Choroid plexus epithelial cell (primary cell): ENCODE data around the gene ABCC6.

Experiments used
- DNase-seq: peaks from one replicate; pipeline ENCODE4 v3.0.0-alpha.2; 2010; ENCODE audit warnings: low read depth
- H3K4me3 ChIP-seq: 2 replicates; pipeline ENCODE4 v1.5.1; 2011; ENCODE audit warnings: low read depth, mild to moderate bottlenecking, control low read depth, low read length, moderate library complexity
- TF ChIP-seq, protein P1 (sequence below): conservative IDR thresholded peaks from 2 replicates; pipeline ENCODE4 v1.5.1; 2011; ENCODE audit warnings: low read depth, mild to moderate bottlenecking, control low read depth, inconsistent platforms, low read length, moderate library complexity

Gene ABCC6

DNA sequence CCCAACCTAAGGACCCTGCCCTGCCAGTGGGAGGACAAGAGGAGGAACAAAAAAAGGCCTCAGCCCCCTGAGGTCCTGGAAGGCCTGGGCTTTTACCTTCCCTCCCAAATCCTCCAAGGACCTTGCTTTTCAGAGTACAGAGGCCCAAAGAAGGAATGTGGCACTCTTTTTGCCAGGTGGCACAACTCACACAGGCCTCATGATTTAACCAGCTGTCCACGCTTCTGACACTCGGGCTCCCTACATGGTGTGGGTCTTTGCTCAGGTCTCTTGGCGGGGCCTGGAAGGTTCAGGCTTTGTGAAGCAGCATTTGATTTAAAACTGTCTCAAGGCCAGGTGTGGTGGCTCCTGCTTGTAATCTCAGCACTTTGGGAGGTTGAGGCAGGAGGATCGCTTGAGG, 120.6 kb downstream of the ABCC6 start:
- no peak overlapping the region for H3K4me3 ChIP-seq
- TF ChIP-seq, protein P1, sequence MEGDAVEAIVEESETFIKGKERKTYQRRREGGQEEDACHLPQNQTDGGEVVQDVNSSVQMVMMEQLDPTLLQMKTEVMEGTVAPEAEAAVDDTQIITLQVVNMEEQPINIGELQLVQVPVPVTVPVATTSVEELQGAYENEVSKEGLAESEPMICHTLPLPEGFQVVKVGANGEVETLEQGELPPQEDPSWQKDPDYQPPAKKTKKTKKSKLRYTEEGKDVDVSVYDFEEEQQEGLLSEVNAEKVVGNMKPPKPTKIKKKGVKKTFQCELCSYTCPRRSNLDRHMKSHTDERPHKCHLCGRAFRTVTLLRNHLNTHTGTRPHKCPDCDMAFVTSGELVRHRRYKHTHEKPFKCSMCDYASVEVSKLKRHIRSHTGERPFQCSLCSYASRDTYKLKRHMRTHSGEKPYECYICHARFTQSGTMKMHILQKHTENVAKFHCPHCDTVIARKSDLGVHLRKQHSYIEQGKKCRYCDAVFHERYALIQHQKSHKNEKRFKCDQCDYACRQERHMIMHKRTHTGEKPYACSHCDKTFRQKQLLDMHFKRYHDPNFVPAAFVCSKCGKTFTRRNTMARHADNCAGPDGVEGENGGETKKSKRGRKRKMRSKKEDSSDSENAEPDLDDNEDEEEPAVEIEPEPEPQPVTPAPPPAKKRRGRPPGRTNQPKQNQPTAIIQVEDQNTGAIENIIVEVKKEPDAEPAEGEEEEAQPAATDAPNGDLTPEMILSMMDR, result no peak
- DNase-seq, result no peak

DNA sequence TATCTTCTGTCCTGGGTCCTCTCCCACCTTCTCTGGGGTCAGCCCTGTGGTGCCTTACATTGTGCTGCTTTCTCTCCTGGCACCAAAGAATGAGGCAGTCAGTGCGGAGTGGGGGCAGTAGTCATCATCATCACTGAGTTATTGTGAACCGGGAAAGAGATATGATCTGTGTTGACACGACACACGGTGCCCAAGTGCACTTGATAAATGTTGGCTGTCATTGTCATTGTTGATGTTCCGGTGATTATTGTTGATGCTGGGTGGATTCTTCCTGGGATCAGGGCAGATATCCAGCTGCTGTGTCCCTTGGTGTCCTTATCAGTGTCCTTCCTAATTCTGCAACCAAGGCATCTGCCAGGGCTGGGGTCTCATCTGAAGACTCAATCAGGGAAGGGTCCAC, 121.7 kb downstream of the ABCC6 start:
- TF ChIP-seq, protein P1, result no peak
- no peak for DNase-seq
- H3K4me3 ChIP-seq, result no peak overlapping the region

DNA sequence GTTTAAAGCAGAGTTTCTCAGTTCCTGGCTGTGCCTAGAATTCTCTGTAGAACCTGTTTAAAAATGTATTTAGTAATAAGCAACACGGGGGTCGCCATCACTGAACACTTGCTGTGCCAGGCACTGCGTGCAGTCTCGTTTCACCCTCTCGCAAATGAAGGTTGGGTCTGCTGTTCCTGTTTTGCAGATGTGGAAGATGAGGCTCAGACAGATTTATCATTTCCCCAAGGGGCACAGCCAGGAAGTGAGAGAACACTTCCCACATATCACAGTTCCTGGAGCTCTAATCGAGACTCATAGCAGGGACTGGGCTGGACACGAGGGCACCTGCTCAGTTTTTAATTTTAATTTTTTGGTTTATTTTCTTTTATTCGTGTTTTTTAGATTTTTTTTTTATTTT, 122.7 kb downstream of the ABCC6 start:
- DNase-seq, result no peak
- no peak overlapping the region for H3K4me3 ChIP-seq
- TF ChIP-seq, protein P1, result no peak

DNA sequence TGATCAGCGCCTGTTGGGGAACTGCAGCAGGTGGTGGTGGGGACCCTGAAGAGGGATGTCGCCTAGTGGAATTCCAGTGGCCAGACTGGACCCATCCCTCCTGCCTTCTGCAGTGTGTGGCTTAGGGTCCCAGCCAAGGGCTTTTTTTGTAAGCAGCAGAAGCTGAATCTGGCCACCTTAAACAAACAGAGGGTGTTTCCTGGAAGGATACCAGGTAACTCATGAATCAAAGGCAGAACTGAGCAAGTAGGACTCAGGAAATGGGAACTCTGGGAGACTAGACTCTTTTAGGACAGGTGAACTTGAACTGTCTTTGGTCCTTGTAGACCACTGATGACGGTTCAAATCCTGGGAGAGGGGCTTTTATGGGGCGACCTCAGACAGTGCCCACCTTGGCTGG, 124.0 kb downstream of the ABCC6 start:
- DNase-seq, result no peak
- no peak overlapping the region for H3K4me3 ChIP-seq
- TF ChIP-seq, protein P1, result no peak
